GM23248 (cell line): ENCODE measurements around the gene VASN. TPM values are rescaled to one million over a fixed set of nuclear protein-coding genes. Genes with fewer than 3 reads are reported as not detected.

Source experiments
- DNase-seq: peaks from one replicate; pipeline ENCODE4 v3.0.0-alpha.2; 2015
- H2AFZ ChIP-seq: fragments of 200-600 bp; sonication (generic); 2 replicates; pipeline ENCODE4 v1.6.1; 2016; ENCODE audit warnings: antibody characterized with exemption
- H3F3A ChIP-seq: fragments of 200-600 bp; sonication (generic); 2 replicates; pipeline ENCODE4 v1.6.1; 2016; ENCODE audit warnings: mild to moderate bottlenecking, antibody characterized with exemption, mixed run types; ENCODE audit not compliant: insufficient read depth
- H3K27ac ChIP-seq: fragments of 200-600 bp; sonication (generic); 2 replicates; pipeline ENCODE4 v1.5.1; 2016; ENCODE audit warnings: mild to moderate bottlenecking
- H3K27me3 ChIP-seq: fragments of 200-600 bp; sonication (generic); replicated peaks from 2 replicates; pipeline ENCODE4 v1.6.1; 2016; ENCODE audit warnings: mild to moderate bottlenecking; ENCODE audit not compliant: insufficient read depth
- H3K36me3 ChIP-seq: fragments of 200-600 bp; sonication (generic); 2 replicates; pipeline ENCODE4 v1.6.1; 2016; ENCODE audit warnings: low read depth, mild to moderate bottlenecking
- H3K4me1 ChIP-seq: fragments of 200-600 bp; sonication (generic); 2 replicates; pipeline ENCODE4 v1.6.1; 2016; ENCODE audit warnings: mild to moderate bottlenecking; ENCODE audit not compliant: insufficient read depth
- H3K4me2 ChIP-seq: fragments of 200-600 bp; sonication (generic); one replicate; pipeline ENCODE4 v1.6.1; 2016; ENCODE audit warnings: mild to moderate bottlenecking; ENCODE audit not compliant: unreplicated experiment
- H3K4me3 ChIP-seq: fragments of 200-600 bp; sonication (generic); 2 replicates; pipeline ENCODE4 v1.5.1; 2016; ENCODE audit warnings: mild to moderate bottlenecking
- H3K79me2 ChIP-seq: fragments of 200-600 bp; sonication (generic); 2 replicates; pipeline ENCODE4 v1.6.1; 2016; ENCODE audit warnings: mild to moderate bottlenecking; ENCODE audit not compliant: insufficient read depth
- H3K9ac ChIP-seq: fragments of 200-600 bp; sonication (generic); 2 replicates; pipeline ENCODE4 v1.6.1; 2016; ENCODE audit warnings: mild to moderate bottlenecking
- H3K9me2 ChIP-seq: fragments of 200-600 bp; sonication (generic); 2 replicates; pipeline ENCODE4 v1.6.1; 2016; ENCODE audit warnings: mixed run types, mild to moderate bottlenecking, moderate library complexity; ENCODE audit not compliant: insufficient read depth
- H3K9me3 ChIP-seq: fragments of 200-600 bp; sonication (generic); one replicate; pipeline ENCODE4 v1.6.1; 2017; ENCODE audit warnings: low read depth
- H4K20me1 ChIP-seq: fragments of 200-600 bp; sonication (generic); 2 replicates; pipeline ENCODE4 v1.6.0; 2016; ENCODE audit not compliant: insufficient read depth
- EZH2 ChIP-seq: fragments of 200-600 bp; sonication (generic); IDR thresholded peaks from 2 replicates; pipeline ENCODE4 v1.6.1; 2018; ENCODE audit warnings: antibody characterized with exemption, mild to moderate bottlenecking; ENCODE audit not compliant: insufficient read depth, poor library complexity, severe bottlenecking
- EZH2phosphoT487 ChIP-seq: fragments of 200-600 bp; sonication (generic); IDR thresholded peaks from 2 replicates; pipeline ENCODE4 v1.6.1; 2018; ENCODE audit warnings: antibody characterized with exemption, moderate library complexity, mild to moderate bottlenecking, low read depth; ENCODE audit not compliant: insufficient read depth
- whole genome bisulfite sequencing, 2 experiments: methylation state at CpG; one replicate each; pipeline ENCODE4 v1.1.6; 2015 to 2017; ENCODE audit warnings: low lambda C conversion rate in 2 of 2, low coverage in 1 of 2; ENCODE audit errors: missing lambda C conversion rate in 2 of 2; 5-methylcytosine and 5-hydroxymethylcytosine counted together
- in situ Hi-C: fragments of 300-500 bp; cut with MboI; formaldehyde crosslinking; loops from 2 replicates; pipeline ENCODE4 v1.15.0; 2020
- polyA plus RNA-seq: library from polyadenylated mRNA; unstranded; fragments of >200 nt; fragmentation: Nextera tagmentation; extraction: Ambion mirVana; gene quantifications from 2 replicates; pipeline ENCODE4 v1.2.1, GENCODE V29; 2016
- total RNA-seq: library from RNA; depleted of rRNA; stranded (reverse); fragments of >200 nt; shearing (Covaris generic); gene quantifications from 2 replicates; pipeline ENCODE4 v1.2.3, GENCODE V29; 2014

VASN gene
- total and polyA plus RNA-seq, 2 experiments from 2014 or later = 160 to 223 TPM

- Histone ChIP-seq H3K36me3 (no peaks in the 10 kb centered on the region), H3F3A (peaks cover 47% of the 10 kb centered on the region), H3K79me2 (no peaks in the 10 kb centered on the region), H3K27ac (no peak overlapping the region), H3K9me2 (no peaks in the 10 kb centered on the region), H3K4me2 (no peak overlapping the region), H3K9me3 (no peaks in the 10 kb centered on the region), H2AFZ (no peak overlapping the region), H3K4me1 (peaks cover 68% of the 10 kb centered on the region), H3K27me3 (no peaks in the 10 kb centered on the region), H3K9ac (no peak overlapping the region), H3K4me3 (no peak overlapping the region), H4K20me1 (no peaks in the 10 kb centered on the region)
- peak; percentile 57 for DNase-seq
- in situ Hi-C loops = no loop called here
- 65 to 73% methylated on average over 18 to 19 of the region's 19 CpGs for WGBS, 2 experiments
- no peak for TF ChIP-seq EZH2phosphoT487
- TF ChIP-seq EZH2 = no peak
Observed at GRCh38 chr16:4388271-4389021, 16.8 kb downstream of the VASN start.

- Histone ChIP-seq H3K4me3 (no peak overlapping the region), H3K9me3 (no peaks in the 10 kb centered on the region), H3K4me1 (peaks cover 61% of the 10 kb centered on the region), H3K27me3 (no peaks in the 10 kb centered on the region), H3K9me2 (no peaks in the 10 kb centered on the region), H3K79me2 (no peaks in the 10 kb centered on the region), H3K9ac (no peak overlapping the region), H3K27ac (no peak overlapping the region), H3K4me2 (no peak overlapping the region), H3F3A (peaks cover 43% of the 10 kb centered on the region), H3K36me3 (no peaks in the 10 kb centered on the region), H4K20me1 (no peaks in the 10 kb centered on the region), H2AFZ (no peak overlapping the region)
- DNase-seq = peak; percentile 28
- WGBS, 2 experiments = 79% methylated on average over 26 to 27 of the region's 27 CpGs
- TF ChIP-seq EZH2 (no peak), EZH2phosphoT487 (no peak)
- in situ Hi-C loops = no loop called here
Observed at GRCh38 chr16:4389051-4389955, 17.7 kb downstream of the VASN start.

- H2AFZ ChIP-seq = no peak overlapping the region
- H3K9me3 ChIP-seq = no peaks in the 10 kb centered on the region
- no peaks in the 10 kb centered on the region for H4K20me1 ChIP-seq
- no peak overlapping the region for H3K4me3 ChIP-seq
- H3K9ac ChIP-seq = no peak overlapping the region
- H3K27me3 ChIP-seq = no peaks in the 10 kb centered on the region
- WGBS, 2 experiments = 89 to 91% methylated on average over 18 of the region's 18 CpGs
- H3K36me3 ChIP-seq = no peaks in the 10 kb centered on the region
- H3F3A ChIP-seq = peaks cover 34% of the 10 kb centered on the region
- H3K9me2 ChIP-seq = no peaks in the 10 kb centered on the region
- TF ChIP-seq EZH2phosphoT487 = no peak
- no peak for TF ChIP-seq EZH2
- in situ Hi-C loops = no loop called here
- H3K4me2 ChIP-seq = no peak overlapping the region
- H3K27ac ChIP-seq = no peak overlapping the region
- no peaks in the 10 kb centered on the region for H3K79me2 ChIP-seq
- no peak for DNase-seq
- H3K4me1 ChIP-seq = peaks cover 50% of the 10 kb centered on the region
Observed at GRCh38 chr16:4390266-4391260, 18.9 kb downstream of the VASN start.
